ENCODE results near the gene ELFN1. TPM values are rescaled to one million over a fixed set of nuclear protein-coding genes. Genes with fewer than 3 reads are reported as not detected.

The ELFN1 gene
- total and polyA plus RNA-seq, 5 donors = 9.1 to 13.7 (median 12.4) TPM

DNA sequence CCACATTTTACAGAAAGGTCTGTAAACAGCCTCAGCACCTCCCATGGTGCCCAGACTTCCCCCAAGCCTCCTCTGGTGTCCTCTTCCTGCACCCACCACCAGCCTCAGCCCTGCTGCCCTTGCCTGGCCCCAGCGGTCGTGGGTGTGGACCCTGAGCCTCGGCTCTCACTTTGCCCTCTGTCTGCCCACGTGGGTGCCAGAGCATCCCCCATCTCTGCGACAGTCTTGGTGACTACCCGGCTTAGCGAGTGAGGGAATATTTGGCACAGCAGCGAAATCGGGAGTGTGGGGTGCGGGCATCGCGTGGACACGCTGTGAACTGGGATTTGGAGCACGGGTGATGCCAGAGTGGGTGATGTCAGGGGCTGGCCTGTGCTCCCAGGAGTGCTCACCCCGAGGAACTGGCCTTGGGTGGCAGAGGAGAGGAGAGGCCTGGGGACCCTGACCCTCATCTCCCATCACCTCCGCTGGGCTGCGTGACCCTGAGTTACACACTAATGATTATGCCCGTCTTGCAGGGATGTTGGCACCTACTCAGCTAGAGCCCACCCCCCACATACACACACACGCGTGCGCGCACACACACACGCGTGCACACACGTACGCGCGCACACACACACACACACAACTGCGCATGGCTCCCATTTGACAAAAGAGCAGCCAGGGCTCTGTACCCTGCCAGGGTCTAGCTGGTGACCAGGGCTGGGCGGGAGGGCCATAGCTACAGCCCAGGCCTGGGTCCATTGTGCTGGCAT lies 8.7 kb downstream of the ELFN1 start:
- Histone ChIP-seq H3K27me3 (ENCODE audit: control insufficient read depth, insufficient read depth) (no peaks in the 10 kb centered on the region), H3K4me3 (ENCODE audit: low read length) (no peak overlapping the region), H3K9me3 (ENCODE audit: control insufficient read depth, low read length) (no peaks in the 10 kb centered on the region), H3K27ac (ENCODE audit: low read length) (no peak overlapping the region), H3K4me1 (ENCODE audit: control insufficient read depth, insufficient read depth, low read length) (no peaks in the 10 kb centered on the region)
- peak in 2 of 3 donors; percentile 6 to 37 for DNase-seq
- no peak for ATAC-seq
- intact Hi-C loops (cut with DNase I) = no loop called here
- 90% methylated on average over 30 of the region's 30 CpGs for WGBS

DNA sequence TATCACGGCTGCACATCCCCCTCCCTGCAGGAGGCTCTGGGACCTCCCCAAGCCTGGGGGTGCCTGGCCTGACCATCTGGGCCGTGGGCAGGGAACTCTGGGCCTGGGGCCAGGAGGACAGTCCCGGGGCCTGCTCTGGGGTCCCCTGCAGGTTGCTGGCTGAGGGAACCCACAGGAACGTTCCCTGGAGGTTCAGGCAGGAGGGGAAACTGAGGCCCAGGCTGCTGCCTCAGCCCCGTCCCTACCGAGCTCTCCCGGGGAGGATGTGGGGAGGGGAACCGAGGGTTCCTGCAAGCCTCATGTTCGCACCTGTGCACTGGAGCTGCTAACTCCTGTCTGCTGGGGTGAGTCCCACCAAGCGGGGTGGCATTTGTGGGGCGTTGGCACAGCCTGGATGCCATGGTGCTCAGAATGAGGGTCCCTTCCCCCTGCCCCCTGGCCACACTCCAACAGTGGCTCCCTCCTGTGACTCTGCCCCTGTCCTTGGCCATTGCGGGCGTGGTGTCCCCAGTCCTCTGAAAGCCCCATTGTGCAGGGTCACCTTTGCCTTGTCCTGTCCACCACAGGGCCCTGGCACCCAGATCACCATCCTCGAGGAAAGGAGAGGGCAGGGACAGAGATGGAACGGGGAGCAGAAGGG lies 9.4 kb downstream of the ELFN1 start:
- Histone ChIP-seq H3K4me3 (ENCODE audit: low read length) (no peak overlapping the region), H3K9me3 (ENCODE audit: control insufficient read depth, low read length) (no peaks in the 10 kb centered on the region), H3K4me1 (ENCODE audit: control insufficient read depth, insufficient read depth, low read length) (no peaks in the 10 kb centered on the region), H3K27ac (ENCODE audit: low read length) (no peak overlapping the region), H3K27me3 (ENCODE audit: control insufficient read depth, insufficient read depth) (no peaks in the 10 kb centered on the region)
- intact Hi-C loops (cut with DNase I) = no loop called here
- WGBS = 83% methylated on average over 15 of the region's 15 CpGs
- DNase-seq = no peak
- ATAC-seq = no peak

DNA sequence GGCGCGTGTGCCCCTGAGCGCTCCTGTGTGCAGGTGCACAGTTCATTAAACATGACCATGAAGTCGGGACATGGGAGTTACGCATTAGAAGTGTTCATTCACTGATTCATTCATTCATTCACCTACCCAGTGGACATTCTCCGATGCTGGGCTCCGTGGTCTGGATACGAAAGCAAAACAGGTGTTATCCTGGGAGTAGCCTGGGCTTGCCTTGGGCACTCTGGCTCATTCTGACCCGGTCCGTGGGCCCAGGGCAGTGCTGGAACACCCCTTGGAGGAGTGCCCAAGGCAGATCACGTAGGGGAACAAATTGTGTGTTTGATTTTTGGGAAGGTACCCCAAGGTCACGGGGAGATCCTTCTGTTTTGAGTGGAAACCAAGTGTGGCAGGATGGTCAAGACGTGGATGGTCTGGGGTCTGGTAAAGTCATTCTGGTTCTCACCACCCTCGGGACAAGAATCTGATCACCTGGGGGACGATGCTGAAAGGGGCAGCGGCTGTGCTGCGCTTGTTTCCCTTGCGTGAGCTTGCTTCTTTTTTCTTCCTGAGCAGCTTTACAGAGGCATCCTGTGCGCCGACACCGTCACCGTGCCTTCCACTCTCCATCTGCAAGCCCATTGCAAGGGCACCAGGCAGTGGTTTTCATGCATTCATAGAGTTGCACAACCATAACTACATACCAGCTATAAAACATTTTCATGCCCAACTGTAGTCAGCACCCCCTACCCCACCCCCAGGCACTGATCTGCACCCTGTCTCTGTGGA lies 10.1 kb downstream of the ELFN1 start:
- H3K27me3 ChIP-seq (ENCODE audit: control insufficient read depth, insufficient read depth) = no peaks in the 10 kb centered on the region
- WGBS = 93% methylated on average over 22 of the region's 22 CpGs
- DNase-seq = no peak
- no peak overlapping the region for H3K4me3 ChIP-seq (ENCODE audit: low read length)
- intact Hi-C loops (cut with DNase I) = no loop called here
- no peak overlapping the region for H3K27ac ChIP-seq (ENCODE audit: low read length)
- ATAC-seq = no peak
- H3K9me3 ChIP-seq (ENCODE audit: control insufficient read depth, low read length) = no peaks in the 10 kb centered on the region
- no peaks in the 10 kb centered on the region for H3K4me1 ChIP-seq (ENCODE audit: control insufficient read depth, insufficient read depth, low read length)

DNA sequence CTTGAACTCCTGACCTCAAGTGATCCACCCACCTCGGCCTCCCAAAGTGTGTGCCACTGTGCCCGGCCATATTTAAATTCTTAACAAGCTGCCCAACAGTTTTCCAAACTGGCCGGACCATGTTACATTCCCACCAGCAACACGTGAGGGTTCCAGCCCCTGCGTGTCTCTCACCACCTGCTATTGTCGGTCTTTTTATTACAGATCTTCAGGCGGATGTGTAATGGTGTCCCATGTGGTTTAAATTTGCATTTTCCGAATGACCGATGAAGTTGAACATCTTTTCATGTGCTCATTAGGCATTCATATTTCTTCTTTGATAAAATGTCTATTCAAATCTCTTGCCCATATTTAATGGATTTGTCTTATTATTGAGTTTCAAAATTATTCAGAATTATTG lies 11.5 kb downstream of the ELFN1 start:
- 92% methylated on average over 9 of the region's 9 CpGs for WGBS
- ATAC-seq (no peak), DNase-seq (no peak)
- Histone ChIP-seq H3K27ac (ENCODE audit: low read length) (no peak overlapping the region), H3K4me3 (ENCODE audit: low read length) (no peak overlapping the region), H3K9me3 (ENCODE audit: control insufficient read depth, low read length) (no peaks in the 10 kb centered on the region), H3K4me1 (ENCODE audit: control insufficient read depth, insufficient read depth, low read length) (no peaks in the 10 kb centered on the region), H3K27me3 (ENCODE audit: control insufficient read depth, insufficient read depth) (no peaks in the 10 kb centered on the region)
- intact Hi-C loops (cut with DNase I) = no loop called here

DNA sequence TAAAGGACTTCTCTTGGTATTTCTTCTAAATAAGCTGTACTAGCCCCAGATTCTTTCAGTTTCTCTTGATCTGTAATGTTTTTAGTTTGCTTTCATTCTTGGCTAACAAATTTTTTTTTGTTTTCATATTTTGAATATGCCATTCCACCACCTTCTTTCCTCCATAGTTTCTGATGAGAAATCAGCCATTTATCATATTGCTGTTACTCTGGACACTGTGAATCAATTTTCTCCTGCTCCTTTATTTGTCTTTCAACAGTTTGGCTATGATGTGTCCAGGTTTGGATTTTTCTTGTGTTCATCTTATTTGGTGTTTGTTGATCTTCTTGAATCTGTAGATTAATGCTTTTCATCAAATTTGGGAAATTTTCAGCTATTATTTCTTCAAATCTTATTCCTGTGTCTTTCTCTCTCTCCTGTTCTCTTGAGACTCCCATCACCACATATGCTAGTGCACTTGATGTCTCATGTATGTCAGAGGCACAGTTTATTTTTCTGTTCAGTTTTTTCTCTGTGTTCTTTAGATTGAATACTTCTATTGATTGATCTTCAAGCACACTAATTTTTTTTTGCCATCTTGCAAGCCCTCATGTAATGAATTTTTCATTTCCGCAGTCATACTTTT lies 15.0 kb downstream of the ELFN1 start:
- WGBS = 95% methylated on average over 1 of the region's 1 CpG
- H3K4me3 ChIP-seq (ENCODE audit: low read length) = no peak overlapping the region
- intact Hi-C loops (cut with DNase I) = no loop called here
- H3K4me1 ChIP-seq (ENCODE audit: control insufficient read depth, insufficient read depth, low read length) = no peaks in the 10 kb centered on the region
- no peaks in the 10 kb centered on the region for H3K27me3 ChIP-seq (ENCODE audit: control insufficient read depth, insufficient read depth)
- DNase-seq (no peak), ATAC-seq (no peak)
- H3K27ac ChIP-seq (ENCODE audit: low read length) = no peak overlapping the region
- no peaks in the 10 kb centered on the region for H3K9me3 ChIP-seq (ENCODE audit: control insufficient read depth, low read length)

DNA sequence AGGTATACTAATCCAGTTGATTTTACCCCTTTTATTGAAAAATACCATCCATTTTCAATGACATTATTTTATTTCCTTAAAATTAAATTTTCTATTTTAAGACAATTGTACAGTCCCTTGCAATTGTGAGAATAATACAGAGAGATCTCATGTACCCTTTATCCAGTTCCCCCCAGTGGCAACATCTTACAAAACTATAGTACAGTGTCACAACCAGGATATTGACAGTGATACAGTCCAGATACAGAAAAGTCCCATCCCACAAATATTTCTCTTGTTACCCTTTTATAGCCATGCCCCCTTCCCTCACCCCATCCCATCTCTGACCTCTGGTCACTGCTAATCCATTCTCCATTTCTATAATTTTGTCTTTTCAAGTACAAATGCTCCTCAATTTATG lies 18.5 kb downstream of the ELFN1 start:
- ATAC-seq (no peak), DNase-seq (no peak)
- Histone ChIP-seq H3K4me1 (ENCODE audit: control insufficient read depth, insufficient read depth, low read length) (no peaks in the 10 kb centered on the region), H3K4me3 (ENCODE audit: low read length) (no peak overlapping the region), H3K27me3 (ENCODE audit: control insufficient read depth, insufficient read depth) (no peaks in the 10 kb centered on the region), H3K27ac (ENCODE audit: low read length) (no peak overlapping the region), H3K9me3 (ENCODE audit: control insufficient read depth, low read length) (no peaks in the 10 kb centered on the region)
- intact Hi-C loops (cut with DNase I) = no loop called here

DNA sequence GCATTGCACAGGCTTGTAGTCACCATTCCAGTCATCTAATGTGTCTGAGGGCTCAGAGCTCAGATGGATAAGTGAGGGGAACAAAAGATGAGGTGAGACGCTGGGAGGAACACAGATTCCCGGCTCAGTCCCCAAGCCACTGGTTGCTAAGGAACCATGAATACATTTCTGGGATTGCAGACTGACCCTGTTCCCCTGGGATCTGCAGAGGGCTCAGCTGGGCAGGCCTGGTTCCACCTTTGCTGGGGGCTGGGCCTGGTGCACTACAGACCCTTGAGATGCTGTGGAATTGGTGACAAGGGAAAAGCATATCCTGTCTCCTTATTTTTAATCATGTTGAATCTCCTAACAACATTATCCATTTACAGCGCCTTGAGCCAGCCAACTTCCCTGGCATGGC lies 19.2 kb downstream of the ELFN1 start:
- no peak overlapping the region for H3K27ac ChIP-seq (ENCODE audit: low read length)
- DNase-seq (no peak), ATAC-seq (no peak)
- WGBS = 84% methylated on average over 3 of the region's 3 CpGs
- H3K27me3 ChIP-seq (ENCODE audit: control insufficient read depth, insufficient read depth) = no peaks in the 10 kb centered on the region
- no peak overlapping the region for H3K4me3 ChIP-seq (ENCODE audit: low read length)
- no peaks in the 10 kb centered on the region for H3K4me1 ChIP-seq (ENCODE audit: control insufficient read depth, insufficient read depth, low read length)
- intact Hi-C loops (cut with DNase I) = no loop called here
- H3K9me3 ChIP-seq (ENCODE audit: control insufficient read depth, low read length) = no peaks in the 10 kb centered on the region

DNA sequence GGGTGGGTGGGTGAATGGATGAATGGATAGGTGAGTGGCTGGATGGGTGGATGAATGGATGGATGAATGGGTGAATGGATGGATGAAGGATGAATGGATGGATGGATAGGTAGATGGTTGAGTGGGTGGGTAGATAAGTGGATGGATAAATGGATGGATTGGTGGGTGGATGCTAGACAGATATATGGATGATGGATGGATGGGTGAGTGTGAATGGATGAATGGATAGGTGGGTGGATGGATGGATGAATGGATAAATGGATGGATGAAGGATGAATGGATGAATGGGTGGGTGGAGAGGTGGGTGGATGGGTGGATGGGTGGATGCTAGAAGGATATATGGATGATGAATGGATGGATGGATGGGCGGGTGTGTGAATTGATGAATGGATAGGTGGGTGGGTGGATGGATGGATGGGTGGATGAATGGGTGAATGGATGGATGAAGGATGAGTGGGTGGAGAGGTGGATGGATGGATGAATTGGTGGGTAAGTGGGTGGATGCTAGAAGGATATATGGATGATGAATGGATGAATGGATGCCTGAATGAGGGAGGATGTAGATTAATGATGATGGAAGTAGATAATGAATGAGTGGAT lies 20.4 kb downstream of the ELFN1 start:
- Histone ChIP-seq H3K4me3 (ENCODE audit: low read length) (no peak overlapping the region), H3K27me3 (ENCODE audit: control insufficient read depth, insufficient read depth) (no peaks in the 10 kb centered on the region), H3K9me3 (ENCODE audit: control insufficient read depth, low read length) (no peaks in the 10 kb centered on the region), H3K4me1 (ENCODE audit: control insufficient read depth, insufficient read depth, low read length) (peaks cover 2% of the 10 kb centered on the region), H3K27ac (ENCODE audit: low read length) (no peak overlapping the region)
- intact Hi-C loops (cut with DNase I) = no loop called here
- ATAC-seq (no peak), DNase-seq (peak in 1 of 3 donors; percentile 4)
- WGBS = 96% methylated on average over 1 of the region's 1 CpG

DNA sequence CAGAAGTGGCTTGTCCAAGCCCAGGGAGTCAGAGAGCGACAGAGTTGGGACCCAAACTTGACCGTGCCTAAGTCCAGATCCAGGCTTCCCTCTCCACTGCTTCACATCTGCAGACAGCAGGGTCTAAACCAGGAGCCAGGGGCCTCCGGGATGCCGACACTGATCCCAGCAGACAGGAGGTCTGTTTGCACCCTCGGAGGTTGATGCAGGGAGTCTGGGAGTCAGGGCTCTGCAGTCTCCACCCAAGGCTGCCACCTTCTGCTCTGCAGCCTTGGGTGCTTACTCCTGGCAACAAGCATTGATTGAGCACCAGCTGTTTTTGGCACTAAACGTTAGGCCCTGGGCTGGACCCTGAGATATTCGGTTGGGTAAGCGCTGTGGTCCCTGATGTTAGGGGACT lies 21.0 kb downstream of the ELFN1 start:
- peak in 2 of 3 donors; percentile 5 to 41 for DNase-seq
- H3K9me3 ChIP-seq (ENCODE audit: control insufficient read depth, low read length) = no peaks in the 10 kb centered on the region
- no peaks in the 10 kb centered on the region for H3K27me3 ChIP-seq (ENCODE audit: control insufficient read depth, insufficient read depth)
- H3K4me3 ChIP-seq (ENCODE audit: low read length) = no peak overlapping the region
- H3K27ac ChIP-seq (ENCODE audit: low read length) = peak overlapping the region; percentile 63
- no peak for ATAC-seq
- WGBS = 89% methylated on average over 8 of the region's 8 CpGs
- peaks cover 2% of the 10 kb centered on the region for H3K4me1 ChIP-seq (ENCODE audit: control insufficient read depth, insufficient read depth, low read length)
- intact Hi-C loops (cut with DNase I) = no loop called here

DNA sequence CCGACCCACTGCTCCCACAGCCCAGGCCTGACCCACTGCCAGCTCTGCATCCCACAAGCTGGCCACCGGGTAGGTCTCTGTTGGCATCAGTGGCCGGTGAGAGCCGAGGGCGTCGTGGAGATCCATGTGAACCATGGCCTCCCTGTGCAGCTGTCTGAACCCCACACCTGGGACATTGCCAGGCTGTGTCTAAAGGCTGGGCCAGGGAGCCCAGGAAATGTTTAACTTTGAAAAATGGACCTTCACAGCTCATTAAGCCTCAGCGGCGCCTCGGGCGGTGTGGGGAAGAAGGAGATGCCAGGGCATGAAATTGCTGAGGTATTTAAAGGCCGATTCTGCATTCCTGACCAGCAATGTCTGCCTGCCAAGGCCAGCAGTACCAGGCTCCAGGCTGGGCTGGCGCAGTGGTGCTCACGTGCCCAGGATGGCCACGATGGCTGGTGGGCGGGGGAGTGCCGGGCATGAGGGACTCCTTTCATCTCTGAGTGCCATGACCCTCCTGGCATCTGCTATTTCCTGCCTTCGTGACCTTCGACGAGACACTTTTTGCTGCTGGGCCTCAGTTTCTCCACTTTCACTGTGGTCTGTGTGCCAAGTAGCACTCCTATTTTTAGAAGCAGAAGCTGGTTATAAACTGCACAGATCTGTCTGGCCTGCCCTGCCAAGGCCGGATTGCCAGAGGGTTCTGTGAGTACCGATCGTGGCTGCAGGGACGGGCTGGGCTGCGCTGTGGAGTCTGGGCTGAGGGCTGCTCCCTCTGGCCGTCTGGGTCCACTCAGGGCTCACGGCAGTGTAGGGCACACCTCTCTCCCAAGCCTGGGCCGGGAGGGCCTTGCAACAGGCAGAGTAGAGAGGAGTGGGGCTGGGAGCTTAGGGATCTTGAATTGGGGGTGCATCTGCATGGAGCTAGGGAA lies 21.8 kb downstream of the ELFN1 start:
- ATAC-seq = peak; percentile 67 to 79
- intact Hi-C loops (cut with DNase I) = no loop called here
- Histone ChIP-seq H3K4me1 (ENCODE audit: control insufficient read depth, insufficient read depth, low read length) (peaks cover 2% of the 10 kb centered on the region), H3K4me3 (ENCODE audit: low read length) (no peak overlapping the region), H3K27me3 (ENCODE audit: control insufficient read depth, insufficient read depth) (no peaks in the 10 kb centered on the region), H3K27ac (ENCODE audit: low read length) (peak overlapping the region; percentile 80), H3K9me3 (ENCODE audit: control insufficient read depth, low read length) (no peaks in the 10 kb centered on the region)
- DNase-seq = peak in 2 of 3 donors; percentile 81 to 82
- 62% methylated on average over 27 of the region's 27 CpGs for WGBS
